Activated CD4-positive, alpha-beta T cell treated with anti-CD3 and anti-CD28 coated beads, Interleukin-2, amount 50 U/mL, for 24 hours (primary cell): Measurements from ENCODE around the gene MPZ.
"Not testable (repeated sequence)": the region's sequence is repeated elsewhere in the genome, so short reads cannot be mapped to it uniquely, and the experiment has no call there.

Experiments used
- DNase-seq, 2 donors: peaks; one replicate each; pipeline ENCODE4 v3.0.0-alpha.2; 2020; ENCODE audit warnings: low read depth in 1 of 2, low spot score in 1 of 2

The MPZ gene

DNA sequence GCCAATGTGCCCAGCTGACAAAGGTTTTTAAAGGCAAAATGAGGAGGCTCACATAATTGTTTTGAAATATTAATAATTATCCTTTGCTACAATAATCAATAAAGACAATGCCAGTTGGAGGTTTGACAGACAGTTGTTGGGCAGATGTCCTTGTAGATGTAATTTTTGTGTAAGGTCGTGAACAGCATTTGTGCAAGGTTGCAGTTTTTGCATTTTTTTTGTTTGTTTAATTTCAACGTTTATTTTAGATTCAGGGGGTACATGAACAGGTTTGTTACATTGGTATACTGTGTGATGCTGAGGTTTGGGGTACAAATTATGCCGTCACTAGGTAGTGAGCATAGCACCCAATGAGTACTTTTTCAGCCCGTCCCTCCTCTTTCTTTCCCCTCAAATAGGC lies 9.3 kb downstream of the MPZ start:
- no peak for DNase-seq

DNA sequence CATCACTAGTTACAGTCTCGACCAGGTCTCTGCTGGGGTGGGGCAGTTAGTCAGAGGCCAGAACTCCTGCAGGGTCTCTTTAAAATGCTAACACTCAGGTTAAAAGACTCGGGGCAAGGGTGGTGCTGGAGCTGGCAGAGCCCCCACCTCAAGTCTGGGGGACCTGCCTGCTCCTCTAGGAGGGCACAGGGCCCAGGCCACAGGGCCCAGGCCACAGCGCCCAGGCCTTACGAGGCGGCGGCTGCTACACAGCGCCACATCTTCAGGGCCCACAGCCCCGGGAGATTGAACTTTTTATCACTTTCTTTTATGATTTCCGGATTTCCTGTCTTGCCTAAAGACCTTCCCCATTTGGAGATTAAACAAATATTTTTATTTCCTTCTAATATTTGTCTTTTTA lies 10.4 kb downstream of the MPZ start:
- DNase-seq, result no peak

GRCh38 chr1:161298116-161298515 lies 11.7 kb downstream of the MPZ start:
- no peak for DNase-seq

DNA sequence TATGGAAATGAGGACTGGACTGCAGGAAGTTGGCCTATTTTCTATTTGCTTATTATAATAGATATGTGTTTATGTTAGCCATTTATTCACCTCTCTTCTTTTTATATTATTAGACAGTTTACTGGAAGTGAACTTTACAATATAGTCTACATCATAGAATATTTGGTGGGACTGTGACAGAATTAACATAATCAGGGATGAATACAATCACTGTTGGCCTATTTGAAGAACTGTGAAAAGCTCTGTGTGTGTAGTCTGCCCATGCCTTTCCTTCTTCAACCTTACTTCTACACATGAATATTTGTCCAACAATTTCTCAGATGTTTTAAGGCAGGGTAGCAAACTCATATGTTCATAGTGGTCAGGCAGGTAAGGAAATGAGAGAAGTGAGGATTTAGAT lies 12.4 kb downstream of the MPZ start:
- no peak for DNase-seq

- no peak for DNase-seq
Measured at GRCh38 chr1:161290779-161291178, 19.0 kb downstream of the MPZ start.

GRCh38 chr1:161287482-161288054 lies 22.2 kb downstream of the MPZ start:
- no peak for DNase-seq

- no peak for DNase-seq
Measured at GRCh38 chr1:161285521-161285920, 24.2 kb downstream of the MPZ start.

DNA sequence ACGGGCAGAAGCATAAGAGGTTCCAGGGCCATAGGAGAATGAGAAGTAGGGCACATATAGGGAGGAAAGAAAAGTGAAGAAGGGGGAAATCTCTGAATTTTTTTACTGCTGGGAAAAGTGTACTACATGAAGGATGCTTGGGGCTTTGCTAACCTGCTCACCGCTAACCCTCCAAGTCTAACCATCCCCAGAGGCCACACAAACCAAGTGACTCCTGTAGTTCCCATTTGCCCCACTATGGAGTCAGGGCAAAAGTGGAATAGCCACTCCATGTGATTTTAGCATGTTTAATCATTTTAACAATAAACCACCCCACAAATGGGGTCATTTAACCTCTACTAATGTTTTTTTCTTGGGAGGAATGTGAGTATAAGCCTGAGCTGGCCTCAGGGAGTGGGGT lies 24.7 kb downstream of the MPZ start:
- DNase-seq, result no peak

- no peak for DNase-seq
Measured at GRCh38 chr1:161282991-161283390, 26.8 kb downstream of the MPZ start.

- DNase-seq, result no peak
Measured at GRCh38 chr1:161274874-161275273, 34.9 kb downstream of the MPZ start.

- no peak for DNase-seq
Measured at GRCh38 chr1:161273402-161273801, 36.4 kb downstream of the MPZ start.

GRCh38 chr1:161267321-161267720 lies 42.4 kb downstream of the MPZ start:
- no peak for DNase-seq

- no peak for DNase-seq
Measured at GRCh38 chr1:161266836-161267235, 42.9 kb downstream of the MPZ start.

DNA sequence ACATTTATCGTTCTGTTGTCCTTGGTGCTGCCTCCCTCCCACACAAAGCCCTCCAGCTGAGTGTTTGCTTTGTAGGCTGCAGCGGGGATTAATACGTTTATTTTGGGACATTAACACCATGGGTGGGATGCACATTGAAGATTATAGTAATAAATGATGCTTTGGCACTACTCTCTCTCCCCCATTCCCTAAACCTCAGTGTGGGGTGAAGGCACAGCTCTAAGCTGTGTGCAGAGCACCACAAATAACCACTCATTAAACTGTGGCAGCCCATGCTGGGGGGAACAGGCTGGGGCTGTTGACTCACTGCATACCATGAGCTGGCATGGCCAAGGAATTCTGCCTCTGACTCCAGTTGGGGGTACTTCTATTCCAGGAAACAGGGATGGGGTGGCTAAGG lies 43.6 kb downstream of the MPZ start:
- DNase-seq, result no peak

DNA sequence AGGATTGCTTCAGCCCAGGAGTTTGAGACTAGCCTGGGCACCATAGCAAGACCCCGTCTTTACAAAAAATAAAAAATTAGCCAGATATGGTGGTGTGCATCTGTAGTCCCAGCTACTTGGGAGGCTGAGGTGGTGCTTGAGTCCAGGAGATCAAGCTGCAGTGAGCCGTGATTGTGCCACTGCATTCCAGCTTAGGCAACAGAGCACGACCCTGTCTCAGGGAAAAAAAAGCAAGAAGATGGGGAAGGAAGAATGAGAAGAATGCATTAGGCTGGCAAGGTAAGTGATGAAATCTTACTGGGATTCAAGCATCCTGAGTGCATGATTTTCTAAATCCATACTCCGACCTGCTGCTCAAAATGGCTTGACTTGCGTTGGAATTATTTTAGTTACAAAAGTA lies 44.5 kb downstream of the MPZ start:
- no peak for DNase-seq

- DNase-seq, result no peak
Measured at GRCh38 chr1:161261261-161262235, 48.2 kb downstream of the MPZ start.

DNA sequence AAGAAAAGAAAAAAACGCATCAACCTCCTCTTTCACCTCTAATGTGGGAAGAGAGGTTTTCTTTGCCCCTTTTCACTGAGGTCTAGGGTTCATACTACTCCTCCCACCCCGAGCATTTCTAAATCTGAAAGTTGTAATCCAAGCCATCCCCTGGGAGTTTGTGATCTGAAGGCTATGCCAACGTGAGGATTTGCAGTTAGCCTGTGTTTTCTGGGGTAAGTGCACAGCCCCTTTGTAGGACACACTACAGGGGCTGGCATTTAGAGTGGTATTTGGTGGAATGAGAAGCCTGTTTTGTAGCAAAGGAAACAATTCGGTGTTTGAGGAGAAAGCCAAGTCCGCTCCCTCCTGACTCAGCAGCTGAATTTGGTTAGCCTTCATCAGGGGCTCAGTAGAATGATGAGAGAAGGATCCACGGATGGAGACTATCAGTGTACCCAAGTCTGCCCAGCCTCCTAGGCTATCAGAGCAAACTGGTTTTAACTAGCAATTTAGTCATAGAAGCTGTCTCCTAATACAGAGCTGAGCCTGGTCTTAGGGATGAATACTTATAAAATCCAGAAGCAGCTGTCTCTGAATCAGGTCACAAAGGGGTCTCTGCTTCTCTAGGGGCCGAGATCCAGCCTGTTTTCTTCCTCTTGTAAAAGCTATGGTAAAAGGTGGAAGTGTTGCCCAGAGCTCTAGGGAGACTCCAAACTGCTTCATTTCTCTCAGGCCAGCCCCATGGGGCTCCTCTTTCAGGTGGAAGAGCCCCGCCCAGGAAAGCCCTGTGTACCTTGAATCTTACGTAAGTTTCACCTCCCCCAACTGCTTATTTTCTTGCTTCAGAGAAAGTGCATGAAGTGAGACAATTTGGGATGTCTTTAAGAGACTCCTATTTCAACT lies 49.1 kb downstream of the MPZ start:
- no peak for DNase-seq

- no peak for DNase-seq
Measured at GRCh38 chr1:161259765-161260164, 50.0 kb downstream of the MPZ start.

- no peak for DNase-seq
Measured at GRCh38 chr1:161259345-161259702, 50.4 kb downstream of the MPZ start.

- DNase-seq, result peak in 1 of 2 donors; percentile 28
Measured at GRCh38 chr1:161258439-161259344, 51.1 kb downstream of the MPZ start, which contains the start of gene PCP4L1. Gene PCP4L1, plus strand, starts transcription at chr1:161258745. Its CDS starts 230 bp downstream, at chr1:161258975.

- not testable (repeated sequence) for DNase-seq
Measured at GRCh38 chr1:161257109-161257508, 52.7 kb downstream of the MPZ start.
